Smooth muscle cell of the coronary artery (primary cell): ENCODE results near the gene SLC2A4. TPM values are rescaled to one million over a fixed set of nuclear protein-coding genes. Genes with fewer than 3 reads are reported as not detected.

Experiments
- total RNA-seq: library from RNA; depleted of rRNA; stranded (reverse); fragments of >200 nt; gene quantifications from 2 replicates; pipeline ENCODE4 v1.2.3, GENCODE V29; 2014; ENCODE audit warnings: low replicate concordance

SLC2A4 gene
- total RNA-seq, 1 donor from 2014 or later: 0.08 TPM

Other genes starting within 250 kb of the SLC2A4 start
- 0.12 and 0.23 TPM in 2 replicates for gene SLC16A13, start 245.7 kb upstream of the SLC2A4 start, total RNA-seq
- 0.08 and 0.12 TPM in 2 replicates for gene SLC16A11, start 237.6 kb upstream of the SLC2A4 start, total RNA-seq
- 0.70 TPM in 1 of 2 replicates, not detected in the other for gene CLEC10A, start 201.5 kb upstream of the SLC2A4 start, total RNA-seq
- gene ASGR2, start 166.9 kb upstream of the SLC2A4 start, total RNA-seq: not detected in 2 replicates
- under 0.01 and 0.68 TPM in 2 replicates for gene ASGR1, start 102.3 kb upstream of the SLC2A4 start, total RNA-seq
- 8.3 and 20.8 TPM in 2 replicates for gene DLG4, start 61.9 kb upstream of the SLC2A4 start, total RNA-seq
- gene ACADVL, start 61.8 kb upstream of the SLC2A4 start, total RNA-seq: 248 and 288 TPM in 2 replicates
- 56.3 and 89.0 TPM in 2 replicates for gene DVL2, start 47.2 kb upstream of the SLC2A4 start, total RNA-seq
- gene PHF23, start 42.3 kb upstream of the SLC2A4 start, total RNA-seq: 38.3 and 41.2 TPM in 2 replicates
- 180 and 222 TPM in 2 replicates for gene GABARAP, start 39.3 kb upstream of the SLC2A4 start, total RNA-seq
- gene CTDNEP1, start 30.0 kb upstream of the SLC2A4 start, total RNA-seq: 16.7 and 21.2 TPM in 2 replicates
- 20.6 and 25.9 TPM in 2 replicates for gene ELP5, start 29.5 kb upstream of the SLC2A4 start, total RNA-seq
- 0.70 and 1.6 TPM in 2 replicates for gene CLDN7, start 19.2 kb upstream of the SLC2A4 start, total RNA-seq
- not detected in 2 replicates for gene YBX2, start 12.9 kb downstream of the SLC2A4 start, total RNA-seq
- 688 and 774 TPM in 2 replicates for gene EIF5A, start 25.9 kb downstream of the SLC2A4 start, total RNA-seq
- 21.7 and 32.9 TPM in 2 replicates for gene GPS2, start 33.6 kb downstream of the SLC2A4 start, total RNA-seq
- 16.8 and 28.4 TPM in 2 replicates for gene NEURL4, start 47.6 kb downstream of the SLC2A4 start, total RNA-seq
- 1.3 and 4.3 TPM in 2 replicates for gene ACAP1, start 54.8 kb downstream of the SLC2A4 start, total RNA-seq
- 4.9 and 10.4 TPM in 2 replicates for gene KCTD11, start 70.4 kb downstream of the SLC2A4 start, total RNA-seq
- not detected in 2 replicates for gene TMEM95, start 73.4 kb downstream of the SLC2A4 start, total RNA-seq
- gene TNK1, start 99.4 kb downstream of the SLC2A4 start, total RNA-seq: 0.08 and 0.35 TPM in 2 replicates
- 8.5 and 23.2 TPM in 2 replicates for gene PLSCR3, start 112.8 kb downstream of the SLC2A4 start, total RNA-seq
- 42.7 and 135 TPM in 2 replicates for gene TMEM256, start 122.4 kb downstream of the SLC2A4 start, total RNA-seq
- 3.7 and 5.0 TPM in 2 replicates for gene NLGN2, start 126.1 kb downstream of the SLC2A4 start, total RNA-seq
- not detected in 2 replicates for gene SPEM1, start 138.6 kb downstream of the SLC2A4 start, total RNA-seq
- gene SPEM2, start 143.9 kb downstream of the SLC2A4 start, total RNA-seq: not detected in 2 replicates
- not detected in 2 replicates for gene SPEM3, start 147.1 kb downstream of the SLC2A4 start, total RNA-seq
- 0.94 and 4.4 TPM in 2 replicates for gene TMEM102, start 153.7 kb downstream of the SLC2A4 start, total RNA-seq
- 2.6 and 5.4 TPM in 2 replicates for gene FGF11, start 157.8 kb downstream of the SLC2A4 start, total RNA-seq
- gene CHRNB1, start 163.3 kb downstream of the SLC2A4 start, total RNA-seq: 7.1 and 9.6 TPM in 2 replicates
- gene ZBTB4, start 197.9 kb downstream of the SLC2A4 start, total RNA-seq: 9.2 and 9.8 TPM in 2 replicates
- gene SLC35G6, start 199.7 kb downstream of the SLC2A4 start, total RNA-seq: not detected in 2 replicates
- gene POLR2A, start 202.6 kb downstream of the SLC2A4 start, total RNA-seq: 62.8 and 87.6 TPM in 2 replicates